Neuronal stem cell (in vitro differentiated cells): Measurements from ENCODE around the gene FAR2.
A peak's percentile ranks its signal among the peaks of the same experiment; 100 is the strongest.

ENCODE experiments used
- DNase-seq: peaks from one replicate; pipeline ENCODE4 v3.0.0-alpha.2; 2013; ENCODE audit warnings: low spot score
- H2AFZ ChIP-seq: one replicate; pipeline ENCODE4 v1.6.1; 2013; ENCODE audit warnings: mild to moderate bottlenecking, low read length, inconsistent platforms
- H2AK5ac ChIP-seq: 2 replicates; pipeline ENCODE4 v1.6.1; 2013; ENCODE audit warnings: low read depth, mild to moderate bottlenecking, inconsistent platforms, low read length, moderate library complexity, mixed read lengths
- H2BK120ac ChIP-seq: 2 replicates; pipeline ENCODE4 v1.6.1; 2013; ENCODE audit warnings: low read depth, mild to moderate bottlenecking, inconsistent platforms, low read length, moderate library complexity, mixed read lengths
- H2BK12ac ChIP-seq: one replicate; pipeline ENCODE4 v1.6.1; 2013; ENCODE audit warnings: low read length, inconsistent platforms
- H2BK15ac ChIP-seq: 2 replicates; pipeline ENCODE4 v1.6.1; 2013; ENCODE audit warnings: mild to moderate bottlenecking, low read length, inconsistent platforms, mixed read lengths
- H2BK5ac ChIP-seq: one replicate; pipeline ENCODE4 v1.6.1; 2013; ENCODE audit warnings: inconsistent platforms, mild to moderate bottlenecking, low read length, moderate library complexity
- H3K14ac ChIP-seq: one replicate; pipeline ENCODE4 v1.6.1; 2013; ENCODE audit warnings: low read length, inconsistent platforms
- H3K18ac ChIP-seq: 2 replicates; pipeline ENCODE4 v1.6.1; 2013; ENCODE audit warnings: low read length, inconsistent platforms
- H3K23ac ChIP-seq: 2 replicates; pipeline ENCODE4 v1.6.1; 2013; ENCODE audit warnings: low read depth, mild to moderate bottlenecking, mixed read lengths, low read length, inconsistent platforms; ENCODE audit not compliant: poor library complexity
- H3K27ac ChIP-seq: replicated peaks from 3 replicates; pipeline ENCODE4 v1.5.1; 2013; ENCODE audit warnings: low read length, inconsistent platforms
- H3K27me3 ChIP-seq, 3 experiments: 2 replicates each; pipeline ENCODE4 v1.6.1; 2013; ENCODE audit warnings: low read length in 3 of 3, mild to moderate bottlenecking in 2 of 3, inconsistent platforms in 1 of 3, low read depth in 1 of 3, mixed read lengths in 1 of 3, moderate library complexity in 1 of 3; ENCODE audit not compliant: control insufficient read depth in 3 of 3, insufficient read depth in 3 of 3
- H3K36me3 ChIP-seq, 2 donors: replicated peaks in 1 of 2; 2 replicates each; pipeline ENCODE4 v1.6.1; 2013; ENCODE audit warnings: low read length in 2 of 2; ENCODE audit not compliant: control insufficient read depth in 2 of 2, insufficient read depth in 2 of 2
- H3K4ac ChIP-seq: 2 replicates; pipeline ENCODE4 v1.6.1; 2013; ENCODE audit warnings: inconsistent platforms, mild to moderate bottlenecking, low read length, moderate library complexity
- H3K4me1 ChIP-seq, 2 donors: 1 replicate in 1 of 2; 2 replicates in 1 of 2; pipeline ENCODE4 v1.6.1; 2013; ENCODE audit warnings: low read length in 2 of 2, low read depth in 1 of 2; ENCODE audit not compliant: control insufficient read depth in 2 of 2, insufficient read depth in 1 of 2
- H3K4me2 ChIP-seq: one replicate; pipeline ENCODE4 v1.6.1; 2013; ENCODE audit warnings: mild to moderate bottlenecking, low read length, inconsistent platforms; ENCODE audit not compliant: insufficient read depth, poor library complexity, severe bottlenecking
- H3K4me3 ChIP-seq, 2 donors: 2 replicates each; pipeline ENCODE4 v1.5.1; 2013; ENCODE audit warnings: low read length in 2 of 2, mild to moderate bottlenecking in 2 of 2, inconsistent platforms in 1 of 2, moderate library complexity in 1 of 2
- H3K79me1 ChIP-seq: one replicate; pipeline ENCODE4 v1.6.1; 2013; ENCODE audit warnings: low read depth, mild to moderate bottlenecking, inconsistent platforms, low read length, moderate library complexity
- H3K9ac ChIP-seq: one replicate; pipeline ENCODE4 v1.6.1; 2013; ENCODE audit warnings: mild to moderate bottlenecking, low read depth, low read length, inconsistent platforms; ENCODE audit not compliant: poor library complexity
- H3K9me3 ChIP-seq, 2 donors: replicated peaks in 1 of 2; 2 replicates each; pipeline versions ENCODE3 to v1.6.1; 2013; ENCODE audit warnings: low read length in 2 of 2, mild to moderate bottlenecking in 2 of 2, inconsistent platforms in 1 of 2, low read depth in 1 of 2, mixed read lengths in 1 of 2, moderate library complexity in 1 of 2; ENCODE audit not compliant: control insufficient read depth in 2 of 2, insufficient read depth in 1 of 2
- H4K8ac ChIP-seq: one replicate; pipeline ENCODE4 v1.6.1; 2013; ENCODE audit warnings: low read depth, mild to moderate bottlenecking, inconsistent platforms, low read length, moderate library complexity
- H4K91ac ChIP-seq: one replicate; pipeline ENCODE4 v1.6.1; 2013; ENCODE audit warnings: low read length, low read depth, mild to moderate bottlenecking, inconsistent platforms; ENCODE audit not compliant: poor library complexity
- WGBS, 2 donors: extraction: QIAGEN DNeasy Blood & Tissue Kit; methylation state at CpG; one replicate each; pipeline ENCODE4 v1.1.7; 2013; ENCODE audit warnings: missing lambda C conversion rate in 2 of 2, mixed read lengths in 1 of 2; ENCODE audit not compliant: insufficient read length in 2 of 2, insufficient replicate concordance in 1 of 2; ENCODE audit errors: extremely low coverage in 2 of 2; 5-methylcytosine and 5-hydroxymethylcytosine counted together

FAR2 gene

GRCh38 chr12:29269706-29270408 is 120.8 kb downstream of the FAR2 start:
- Histone ChIP-seq H3K4me2 (no peak overlapping the region), H3K4me3 (no peak overlapping the region), H3K4me1 (peaks cover 0 to 11% of the 10 kb centered on the region in 2 donors), H3K79me1 (no peaks in the 10 kb centered on the region), H2BK5ac (no peak overlapping the region), H3K27me3 (no peaks in the 10 kb centered on the region), H2AFZ (no peak overlapping the region), H2BK15ac (no peak overlapping the region), H3K27ac (no peak overlapping the region), H2BK120ac (no peak overlapping the region), H2AK5ac (no peak overlapping the region), H3K14ac (no peak overlapping the region), H3K36me3 (peaks cover 0 to 3% of the 10 kb centered on the region in 2 donors), H3K4ac (no peak overlapping the region), H3K23ac (no peak overlapping the region), H3K18ac (no peak overlapping the region), H2BK12ac (no peak overlapping the region), H3K9ac (no peak overlapping the region), H4K8ac (no peak overlapping the region), H3K9me3 (peaks cover 0 to 2% of the 10 kb centered on the region in 2 donors), H4K91ac (no peak overlapping the region)
- DNase-seq: no peak
- no CpG with 5 or more reads among the region's 5 CpGs for WGBS, 2 donors

DNA sequence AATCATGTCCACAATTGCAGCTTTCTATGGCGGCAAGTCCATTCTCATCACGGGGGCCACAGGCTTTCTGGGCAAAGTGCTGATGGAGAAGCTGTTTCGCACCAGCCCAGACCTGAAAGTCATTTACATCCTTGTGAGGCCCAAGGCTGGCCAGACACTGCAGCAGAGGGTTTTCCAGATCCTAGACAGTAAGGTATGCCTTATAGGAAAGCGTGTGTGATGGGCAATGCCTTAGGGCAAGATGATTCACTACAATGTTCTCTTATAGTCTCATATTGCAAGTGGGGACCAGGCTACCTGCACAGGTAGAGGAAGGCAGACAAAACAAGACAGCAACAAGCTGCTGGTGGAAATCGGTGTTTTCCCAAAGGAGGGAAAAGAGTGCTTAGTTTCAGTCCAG is 121.4 kb downstream of the FAR2 start:
- Histone ChIP-seq H4K91ac (no peak overlapping the region), H3K18ac (no peak overlapping the region), H3K4me3 (no peak overlapping the region), H3K4me2 (no peak overlapping the region), H3K79me1 (no peaks in the 10 kb centered on the region), H3K4ac (no peak overlapping the region), H3K23ac (no peak overlapping the region), H2AK5ac (no peak overlapping the region), H3K9ac (no peak overlapping the region), H2BK15ac (no peak overlapping the region), H3K9me3 (peaks cover 0 to 2% of the 10 kb centered on the region in 2 donors), H2BK120ac (no peak overlapping the region), H3K27ac (no peak overlapping the region), H2BK12ac (no peak overlapping the region), H3K36me3 (peaks cover 0 to 3% of the 10 kb centered on the region in 2 donors), H2BK5ac (no peak overlapping the region), H3K4me1 (peaks cover 0 to 11% of the 10 kb centered on the region in 2 donors), H3K27me3 (no peaks in the 10 kb centered on the region), H4K8ac (no peak overlapping the region), H3K14ac (no peak overlapping the region), H2AFZ (no peak overlapping the region)
- DNase-seq: no peak
- no CpG with 5 or more reads among the region's 5 CpGs for WGBS, 2 donors

DNA sequence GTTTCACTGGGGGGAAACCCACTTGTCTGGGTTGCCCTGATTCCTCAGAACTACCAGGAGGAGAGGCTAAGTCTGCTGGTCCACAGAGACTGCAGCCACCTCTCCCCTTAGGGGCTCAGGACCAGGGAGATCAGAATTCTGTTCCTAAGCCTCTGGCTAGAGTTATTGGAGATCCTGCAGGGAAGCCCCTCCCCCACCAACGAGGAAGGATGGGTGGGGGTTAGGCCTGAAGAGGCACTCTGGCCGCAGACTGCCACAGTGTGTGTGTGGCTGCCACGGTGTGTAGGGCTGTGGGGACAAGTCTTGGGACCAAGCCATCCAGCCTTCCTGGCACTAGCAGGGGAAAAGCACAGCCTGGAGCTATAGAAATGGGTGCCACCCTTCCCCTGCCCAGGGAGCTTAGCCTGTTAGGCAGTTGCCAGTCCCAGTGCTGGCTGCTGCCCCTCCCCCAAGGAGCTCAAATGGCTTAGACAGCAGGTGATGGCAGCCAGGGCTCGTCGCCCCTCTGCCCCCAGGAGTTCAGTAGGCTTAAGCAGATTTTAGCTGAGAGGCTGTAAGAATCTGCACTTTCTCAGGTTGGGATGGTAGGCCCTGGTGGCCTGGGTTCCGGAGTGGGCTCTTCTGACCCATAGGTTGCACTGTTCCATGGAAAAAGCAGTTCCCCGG is 124.2 kb downstream of the FAR2 start:
- H3K36me3 ChIP-seq: peaks cover 0 to 3% of the 10 kb centered on the region in 2 donors
- no peak overlapping the region for H2AFZ ChIP-seq
- no peak overlapping the region for H3K4ac ChIP-seq
- H4K91ac ChIP-seq: no peak overlapping the region
- H2AK5ac ChIP-seq: no peak overlapping the region
- WGBS, 2 donors: no CpG with 5 or more reads among the region's 7 CpGs
- no peak overlapping the region for H4K8ac ChIP-seq
- no peak overlapping the region for H3K4me3 ChIP-seq
- H3K9me3 ChIP-seq: peaks cover 0 to under 1% of the 10 kb centered on the region in 2 donors
- H3K18ac ChIP-seq: peak overlapping the region; percentile 64
- H2BK5ac ChIP-seq: no peak overlapping the region
- H2BK12ac ChIP-seq: no peak overlapping the region
- H2BK15ac ChIP-seq: no peak overlapping the region
- no peak for DNase-seq
- H3K27ac ChIP-seq: no peak overlapping the region
- no peak overlapping the region for H3K9ac ChIP-seq
- no peak overlapping the region for H3K23ac ChIP-seq
- no peaks in the 10 kb centered on the region for H3K27me3 ChIP-seq
- H3K4me2 ChIP-seq: no peak overlapping the region
- H3K14ac ChIP-seq: peak overlapping the region; percentile 38
- H3K4me1 ChIP-seq: peaks cover 0 to 11% of the 10 kb centered on the region in 2 donors
- no peaks in the 10 kb centered on the region for H3K79me1 ChIP-seq
- no peak overlapping the region for H2BK120ac ChIP-seq

- Histone ChIP-seq H3K79me1 (no peaks in the 10 kb centered on the region), H3K9me3 (no peaks in the 10 kb centered on the region), H3K4me2 (no peak overlapping the region), H3K4ac (no peak overlapping the region), H4K91ac (no peak overlapping the region), H3K4me3 (no peak overlapping the region), H2AFZ (no peak overlapping the region), H2BK12ac (no peak overlapping the region), H4K8ac (no peak overlapping the region), H3K27me3 (no peaks in the 10 kb centered on the region), H3K36me3 (no peaks in the 10 kb centered on the region), H2AK5ac (no peak overlapping the region), H2BK5ac (no peak overlapping the region), H2BK15ac (no peak overlapping the region), H3K23ac (no peak overlapping the region), H3K9ac (no peak overlapping the region), H2BK120ac (no peak overlapping the region), H3K27ac (no peak overlapping the region), H3K4me1 (peaks cover 0 to 9% of the 10 kb centered on the region in 2 donors), H3K14ac (no peak overlapping the region), H3K18ac (no peak overlapping the region)
- WGBS, 2 donors: no CpG with 5 or more reads among the region's 3 CpGs
- no peak for DNase-seq
These were observed 126.8 kb downstream of the FAR2 start for GRCh38 chr12:29275834-29276233.
